ENCODE results near the gene EOMES. TPM values are rescaled to one million over a fixed set of nuclear protein-coding genes. Genes with fewer than 3 reads are reported as not detected.

EOMES gene
- total RNA-seq, 1 experiment from 2014 or later = 0.47 TPM

DNA sequence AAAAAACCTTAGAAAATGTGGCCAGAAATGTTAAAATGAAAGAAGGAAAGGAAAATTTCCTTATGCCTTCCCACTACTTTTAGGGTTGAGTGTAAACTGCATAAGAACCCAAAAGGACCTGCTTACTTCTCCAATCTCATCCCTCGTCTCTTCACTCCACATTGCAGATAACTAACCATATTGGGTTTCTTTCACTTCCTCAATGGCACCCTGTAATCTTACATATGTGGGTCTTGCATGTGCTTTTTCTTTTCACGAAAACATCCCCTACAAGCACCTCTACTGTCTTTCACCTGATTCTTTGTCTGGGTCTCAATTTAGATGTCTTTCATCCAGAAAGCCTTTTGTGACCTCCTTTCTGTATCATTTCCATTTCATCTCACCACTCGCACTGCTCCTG lies 23.1 kb downstream of the EOMES start:
- Histone ChIP-seq H2AFZ (ENCODE audit: low read length) (no peak overlapping the region), H3K27ac (ENCODE audit: low read length) (no peak overlapping the region), H4K20me1 (ENCODE audit: low read length) (no peaks in the 10 kb centered on the region), H3K36me3 (ENCODE audit: low read depth, low read length) (no peaks in the 10 kb centered on the region), H3K9me3 (ENCODE audit: low read length) (no peaks in the 10 kb centered on the region), H3K79me2 (ENCODE audit: low read length) (no peaks in the 10 kb centered on the region), H3K4me1 (ENCODE audit: insufficient read depth, low read length) (peaks cover 7% of the 10 kb centered on the region; the same call in 1 of the 2 replicates), H3F3A (ENCODE audit: low read length, unreplicated experiment) (no peaks in the 10 kb centered on the region), H3K4me3 (ENCODE audit: low read length) (no peak overlapping the region), H3K9ac (ENCODE audit: low read length) (no peak overlapping the region), H3K4me2 (ENCODE audit: low read length) (no peak overlapping the region), H3K27me3 (ENCODE audit: low read length) (no peaks in the 10 kb centered on the region), H3K9me2 (replicated peaks; ENCODE audit: low read length) (no peaks in the 10 kb centered on the region)
- CTCF ChIA-PET = no interaction called here
- TF ChIP-seq EZH2 (IDR thresholded peaks at IDR 0.05; ENCODE audit: low read length, unreplicated experiment) = no peak
- no peak for TF ChIP-seq EZH2phosphoT487 (IDR thresholded peaks at IDR 0.05; ENCODE audit: borderline replicate concordance, low read length)
- TF ChIP-seq, protein P1, sequence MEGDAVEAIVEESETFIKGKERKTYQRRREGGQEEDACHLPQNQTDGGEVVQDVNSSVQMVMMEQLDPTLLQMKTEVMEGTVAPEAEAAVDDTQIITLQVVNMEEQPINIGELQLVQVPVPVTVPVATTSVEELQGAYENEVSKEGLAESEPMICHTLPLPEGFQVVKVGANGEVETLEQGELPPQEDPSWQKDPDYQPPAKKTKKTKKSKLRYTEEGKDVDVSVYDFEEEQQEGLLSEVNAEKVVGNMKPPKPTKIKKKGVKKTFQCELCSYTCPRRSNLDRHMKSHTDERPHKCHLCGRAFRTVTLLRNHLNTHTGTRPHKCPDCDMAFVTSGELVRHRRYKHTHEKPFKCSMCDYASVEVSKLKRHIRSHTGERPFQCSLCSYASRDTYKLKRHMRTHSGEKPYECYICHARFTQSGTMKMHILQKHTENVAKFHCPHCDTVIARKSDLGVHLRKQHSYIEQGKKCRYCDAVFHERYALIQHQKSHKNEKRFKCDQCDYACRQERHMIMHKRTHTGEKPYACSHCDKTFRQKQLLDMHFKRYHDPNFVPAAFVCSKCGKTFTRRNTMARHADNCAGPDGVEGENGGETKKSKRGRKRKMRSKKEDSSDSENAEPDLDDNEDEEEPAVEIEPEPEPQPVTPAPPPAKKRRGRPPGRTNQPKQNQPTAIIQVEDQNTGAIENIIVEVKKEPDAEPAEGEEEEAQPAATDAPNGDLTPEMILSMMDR (conservative IDR thresholded peaks at IDR 0.05; ENCODE audit: low read depth, low read length) = no peak
- DNase-seq (no peak), ATAC-seq (no peak)
- intact Hi-C loops (cut with micrococcal nuclease) = no loop called here
- BruUV-seq (replicated peaks) = no TSS peak
- POLR2A ChIA-PET (ENCODE audit: unreplicated experiment) = no interaction called here

- Histone ChIP-seq H3K9ac (ENCODE audit: low read length) (no peak overlapping the region), H3K36me3 (ENCODE audit: low read depth, low read length) (no peaks in the 10 kb centered on the region), H3K4me3 (ENCODE audit: low read length) (no peak overlapping the region), H4K20me1 (ENCODE audit: low read length) (no peaks in the 10 kb centered on the region), H3K27me3 (ENCODE audit: low read length) (no peaks in the 10 kb centered on the region), H3K9me3 (ENCODE audit: low read length) (no peaks in the 10 kb centered on the region; the same call in 1 of the 2 replicates), H3K27ac (ENCODE audit: low read length) (no peak overlapping the region; the same call in 1 of the 2 replicates), H3K79me2 (ENCODE audit: low read length) (no peaks in the 10 kb centered on the region), H3K4me1 (ENCODE audit: insufficient read depth, low read length) (peaks cover 7% of the 10 kb centered on the region; the same call in 1 of the 2 replicates), H3K9me2 (replicated peaks; ENCODE audit: low read length) (no peaks in the 10 kb centered on the region), H2AFZ (ENCODE audit: low read length) (no peak overlapping the region), H3K4me2 (ENCODE audit: low read length) (peak overlapping the region; percentile 46), H3F3A (ENCODE audit: low read length, unreplicated experiment) (no peaks in the 10 kb centered on the region)
- intact Hi-C loops (cut with micrococcal nuclease) = no loop called here
- ChIA-PET POLR2A (ENCODE audit: unreplicated experiment) (interaction anchor here (0.6 kb wide), 1 partner anchor 63 kb away, joined by 4 read pairs; no protein-coding TSS in a partner anchor), CTCF (interaction anchor here (0.6 to 1.3 kb wide), 3 partner anchors 15 to 266 kb away, joined by 3 to 10 read pairs (median 4); no protein-coding TSS in a partner anchor)
- BruUV-seq (replicated peaks) = no TSS peak
- peak; percentile 88 for DNase-seq
- no peak for TF ChIP-seq EZH2 (IDR thresholded peaks at IDR 0.05; ENCODE audit: low read length, unreplicated experiment)
- TF ChIP-seq, protein P1 (conservative IDR thresholded peaks at IDR 0.05; ENCODE audit: low read depth, low read length) = no peak
- TF ChIP-seq EZH2phosphoT487 (IDR thresholded peaks at IDR 0.05; ENCODE audit: borderline replicate concordance, low read length) = no peak
- ATAC-seq = peak; percentile 100
Observed at GRCh38 chr3:27696906-27697305, 25.2 kb downstream of the EOMES start.

GRCh38 chr3:27695636-27696035 lies 26.5 kb downstream of the EOMES start:
- TF ChIP-seq EZH2 (IDR thresholded peaks at IDR 0.05; ENCODE audit: low read length, unreplicated experiment) (no peak), EZH2phosphoT487 (IDR thresholded peaks at IDR 0.05; ENCODE audit: borderline replicate concordance, low read length) (no peak)
- TF ChIP-seq, protein P1 (conservative IDR thresholded peaks at IDR 0.05; ENCODE audit: low read depth, low read length) = no peak
- H3K27me3 ChIP-seq (ENCODE audit: low read length) = no peaks in the 10 kb centered on the region
- peaks cover 7% of the 10 kb centered on the region; the same call in 1 of the 2 replicates for H3K4me1 ChIP-seq (ENCODE audit: insufficient read depth, low read length)
- no TSS peak for BruUV-seq (replicated peaks)
- POLR2A ChIA-PET (ENCODE audit: unreplicated experiment) = no interaction called here
- no peak overlapping the region for H2AFZ ChIP-seq (ENCODE audit: low read length)
- no peak overlapping the region for H3K4me2 ChIP-seq (ENCODE audit: low read length)
- H4K20me1 ChIP-seq (ENCODE audit: low read length) = no peaks in the 10 kb centered on the region
- no peak overlapping the region for H3K4me3 ChIP-seq (ENCODE audit: low read length)
- no peak for DNase-seq
- H3K9ac ChIP-seq (ENCODE audit: low read length) = no peak overlapping the region
- intact Hi-C loops (cut with micrococcal nuclease) = no loop called here
- no peak for ATAC-seq
- H3F3A ChIP-seq (ENCODE audit: low read length, unreplicated experiment) = no peaks in the 10 kb centered on the region
- H3K9me3 ChIP-seq (ENCODE audit: low read length) = peaks cover 5% of the 10 kb centered on the region
- H3K36me3 ChIP-seq (ENCODE audit: low read depth, low read length) = no peaks in the 10 kb centered on the region
- no peak overlapping the region for H3K27ac ChIP-seq (ENCODE audit: low read length)
- no peaks in the 10 kb centered on the region for H3K9me2 ChIP-seq (replicated peaks; ENCODE audit: low read length)
- CTCF ChIA-PET = no interaction called here
- no peaks in the 10 kb centered on the region for H3K79me2 ChIP-seq (ENCODE audit: low read length)

Measured in PC-3 (cell line).